Lower leg skin (tissue), 4 donors: ENCODE results near the gene RASSF3. TPM values are rescaled to one million over a fixed set of nuclear protein-coding genes. Genes with fewer than 3 reads are reported as not detected.

Experiments used
- DNase-seq, 2 donors: peaks; one replicate each; pipeline ENCODE4 v3.0.0-alpha.2; 2019; ENCODE audit warnings: low spot score in 2 of 2
- H3K4me3 ChIP-seq: fragments of 200-600 bp; sonication (generic); 2 replicates; pipeline ENCODE4 v1.5.1; 2017; ENCODE audit warnings: mild to moderate bottlenecking, low read depth; ENCODE audit not compliant: poor library complexity, severe bottlenecking
- CTCF ChIP-seq, 3 donors: fragments of 450-650 bp; IDR thresholded peaks; one replicate each; pipeline ENCODE4 v1.5.1; 2016; ENCODE audit warnings: antibody characterized with exemption in 3 of 3, mild to moderate bottlenecking in 3 of 3, moderate library complexity in 2 of 3
- POLR2A ChIP-seq, 2 donors: fragments of 450-650 bp; IDR thresholded peaks; one replicate each; pipeline ENCODE4 v1.6.1; 2016 to 2017; ENCODE audit warnings: antibody characterized with exemption in 2 of 2, mild to moderate bottlenecking in 1 of 2, moderate library complexity in 1 of 2
- WGBS, 2 donors: methylation state at CpG; one replicate each; pipeline ENCODE4 v1.1.5; 2018; 5-methylcytosine and 5-hydroxymethylcytosine counted together
- intact Hi-C: fragments of 100-400 bp; cut with DNase I; formaldehyde crosslinking; loops from one replicate; pipeline ENCODE4 v1.15.0; 2023; ENCODE audit warnings: low total_unique reads
- total RNA-seq, 4 donors: library from RNA; depleted of rRNA; stranded (reverse); fragments of >200 nt; gene quantifications; one replicate each; pipeline ENCODE4 v1.1.0, GENCODE V29; 2016

The RASSF3 gene
- total RNA-seq, 4 donors from 2014 or later = 5.2 to 13.5 (median 7.8) TPM

- 88 to 92% methylated on average over 10 of the region's 10 CpGs for WGBS, 2 donors
- intact Hi-C loops = no loop called here
Measured at GRCh38 chr12:64683816-64684543, 73.7 kb downstream of the RASSF3 start.

DNA sequence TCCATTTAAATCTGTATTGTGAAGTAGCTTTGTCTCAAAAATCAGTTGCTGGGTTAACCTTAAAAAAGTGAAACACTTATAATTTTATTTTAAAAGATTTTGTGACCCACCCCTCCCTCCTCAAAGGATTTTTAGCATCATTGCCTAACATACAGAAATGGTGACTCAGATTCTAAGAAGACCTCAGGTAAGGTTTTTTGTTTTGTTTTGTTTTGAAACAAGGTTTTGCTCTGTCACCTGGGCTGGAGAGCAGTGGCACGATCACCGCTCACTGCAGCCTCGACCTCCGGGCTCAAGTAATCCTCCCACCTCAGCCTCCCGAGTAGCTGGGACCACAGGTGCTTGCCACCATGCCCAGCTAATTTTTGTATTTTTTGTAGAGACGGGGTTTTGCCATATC is 74.8 kb downstream of the RASSF3 start:
- WGBS, 2 donors = 91 to 96% methylated on average over 6 of the region's 6 CpGs
- DNase-seq = no peak
- TF ChIP-seq POLR2A (IDR thresholded peaks at IDR 0.05) (no peak), CTCF (IDR thresholded peaks at IDR 0.05) (no peak)
- intact Hi-C loops = no loop called here
- H3K4me3 ChIP-seq = no peak overlapping the region

More at GRCh38 chr12:64683816-64684543, 73.7 kb downstream of the RASSF3 start:
- DNase-seq = peak in 1 of 2 donors; percentile 29
- H3K4me3 ChIP-seq = no peak overlapping the region
- no peak for TF ChIP-seq CTCF (IDR thresholded peaks at IDR 0.05)
- TF ChIP-seq POLR2A (IDR thresholded peaks at IDR 0.05) = no peak

DNA sequence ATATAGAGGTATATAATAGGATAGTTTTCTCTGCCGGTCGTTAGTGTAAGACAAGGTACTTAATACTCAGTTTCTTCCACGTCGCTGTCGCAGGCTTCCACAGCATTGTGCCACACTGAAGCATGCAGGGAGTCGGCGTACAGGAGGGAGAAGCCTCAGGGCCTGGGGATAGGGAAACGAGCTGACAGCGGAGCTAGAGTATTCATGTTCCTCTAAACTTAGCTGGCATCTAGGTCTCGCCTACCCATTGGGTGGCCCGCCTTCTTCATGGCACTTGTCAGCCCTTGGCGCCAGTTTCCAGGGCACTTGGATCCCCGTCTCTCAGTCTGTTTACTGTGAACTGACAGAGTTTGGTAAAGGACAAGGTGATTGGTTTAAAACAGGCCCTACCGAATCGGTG is 75.3 kb downstream of the RASSF3 start:
- intact Hi-C loops = no loop called here
- DNase-seq = no peak

GRCh38 chr12:64687816-64688215 is 77.5 kb downstream of the RASSF3 start:
- DNase-seq = peak in 1 of 2 donors; percentile 39
- WGBS, 2 donors = 49 to 54% methylated on average over 5 of the region's 5 CpGs
- TF ChIP-seq POLR2A (IDR thresholded peaks at IDR 0.05) (no peak), CTCF (IDR thresholded peaks at IDR 0.05) (no peak)
- intact Hi-C loops = no loop called here
- no peak overlapping the region for H3K4me3 ChIP-seq

More for the DNA sequence above, 75.3 kb downstream of the RASSF3 start:
- 94 to 95% methylated on average over 15 of the region's 15 CpGs for WGBS, 2 donors
- TF ChIP-seq CTCF (IDR thresholded peaks at IDR 0.05) (no peak), POLR2A (IDR thresholded peaks at IDR 0.05) (no peak)
- H3K4me3 ChIP-seq = no peak overlapping the region

GRCh38 chr12:64688219-64688618 is 77.9 kb downstream of the RASSF3 start:
- 53 to 64% methylated on average over 6 of the region's 6 CpGs for WGBS, 2 donors
- H3K4me3 ChIP-seq = no peak overlapping the region
- intact Hi-C loops = no loop called here

More at GRCh38 chr12:64688219-64688618, 77.9 kb downstream of the RASSF3 start:
- no peak for TF ChIP-seq CTCF (IDR thresholded peaks at IDR 0.05)
- no peak for TF ChIP-seq POLR2A (IDR thresholded peaks at IDR 0.05)
- peak in 1 of 2 donors; percentile 43 for DNase-seq
